Mammary epithelial cell (primary cell): ENCODE measurements around the gene AIG1.

Experiments used
- CTCF ChIP-seq, 2 donors: IDR thresholded peaks in 1 of 2; conservative IDR thresholded peaks in 1 of 2; 2 replicates each; pipeline ENCODE4 v1.5.1; 2011 to 2012; ENCODE audit warnings: inconsistent platforms in 2 of 2, low read length in 2 of 2, mild to moderate bottlenecking in 2 of 2, control low read depth in 1 of 2, low read depth in 1 of 2; ENCODE audit not compliant: insufficient read depth in 1 of 2; ENCODE audit errors: extremely low read depth in 1 of 2
- EZH2 ChIP-seq: IDR thresholded peaks from 2 replicates; pipeline ENCODE4 v1.6.1; 2012; ENCODE audit warnings: low read length, inconsistent platforms, borderline replicate concordance

DNA sequence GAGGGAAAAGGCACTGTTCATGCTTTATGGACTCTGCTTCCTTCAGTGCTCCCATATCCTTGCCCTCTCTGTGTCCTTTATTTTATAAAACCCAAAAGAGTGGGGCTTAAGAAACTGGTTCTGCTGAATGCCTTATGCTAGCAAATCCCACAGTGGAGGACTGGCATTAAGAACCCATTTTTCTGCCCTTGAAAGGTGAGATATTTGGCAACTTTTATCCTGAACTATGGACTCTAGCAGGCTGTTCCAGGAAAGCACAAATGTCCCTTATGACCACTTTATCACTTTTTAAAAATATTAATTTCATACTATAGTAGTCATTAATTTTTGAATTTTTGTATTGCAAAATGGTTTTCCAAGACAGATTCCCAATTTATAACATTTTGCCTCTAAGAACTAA is 296.5 kb downstream of the AIG1 start:
- TF ChIP-seq CTCF (conservative IDR thresholded peaks at IDR 0.05 in 1 of 2, IDR thresholded peaks at IDR 0.05 in 1 of 2; ENCODE audit: extremely low read depth in 1 of 2, insufficient read depth in 1 of 2, low read depth in 1 of 2, low read length in 2 of 2) (no peak), EZH2 (no peak)
